GM19468 (cell line): ENCODE results near the gene MRPL14.

Experiments
- ATAC-seq: cut with Tn5 transposase; IDR thresholded peaks from one replicate; pipeline ENCODE4 v1.9.1; 2021; ENCODE audit warnings: mild to moderate bottlenecking, moderate library complexity, moderate number of reproducible peaks; ENCODE audit not compliant: unreplicated experiment; ENCODE audit errors: extremely low read depth

MRPL14 gene

DNA sequence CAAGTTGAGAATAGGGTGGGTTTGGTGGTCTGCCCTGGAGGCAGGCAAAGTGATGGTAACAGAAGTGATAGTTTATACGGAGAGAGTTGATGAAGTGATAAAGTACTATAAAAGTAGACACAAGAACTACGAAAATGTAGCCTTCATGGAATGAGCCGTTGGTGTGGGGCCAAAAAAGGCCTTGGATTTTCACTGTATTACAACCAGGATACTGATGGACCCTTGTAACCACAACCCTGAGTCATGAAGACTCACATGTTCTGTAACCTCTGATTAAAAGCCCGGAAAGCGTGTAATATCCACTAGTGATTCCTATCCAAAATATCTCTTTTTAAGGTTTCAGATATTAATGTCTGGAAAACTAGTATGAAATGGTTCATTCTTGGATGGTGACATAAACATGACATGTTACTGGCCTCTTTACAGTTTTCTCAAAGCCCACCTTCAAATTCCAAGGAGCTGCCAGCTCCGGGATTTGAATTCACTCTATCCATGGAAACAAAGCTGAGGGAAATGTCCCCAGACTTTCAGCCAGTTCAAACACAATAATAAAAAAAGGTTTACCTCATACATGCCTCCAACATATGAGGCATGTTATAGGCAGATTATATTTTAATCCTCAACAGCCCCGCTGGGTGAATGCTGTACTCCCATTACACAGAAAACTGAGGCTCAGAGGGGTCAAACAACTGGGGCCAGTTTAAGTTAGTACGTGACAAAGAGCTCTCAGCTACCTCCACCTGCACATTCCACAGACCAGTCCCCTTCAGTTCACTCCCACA is 55.4 kb downstream of the MRPL14 start:
- ATAC-seq = no peak

DNA sequence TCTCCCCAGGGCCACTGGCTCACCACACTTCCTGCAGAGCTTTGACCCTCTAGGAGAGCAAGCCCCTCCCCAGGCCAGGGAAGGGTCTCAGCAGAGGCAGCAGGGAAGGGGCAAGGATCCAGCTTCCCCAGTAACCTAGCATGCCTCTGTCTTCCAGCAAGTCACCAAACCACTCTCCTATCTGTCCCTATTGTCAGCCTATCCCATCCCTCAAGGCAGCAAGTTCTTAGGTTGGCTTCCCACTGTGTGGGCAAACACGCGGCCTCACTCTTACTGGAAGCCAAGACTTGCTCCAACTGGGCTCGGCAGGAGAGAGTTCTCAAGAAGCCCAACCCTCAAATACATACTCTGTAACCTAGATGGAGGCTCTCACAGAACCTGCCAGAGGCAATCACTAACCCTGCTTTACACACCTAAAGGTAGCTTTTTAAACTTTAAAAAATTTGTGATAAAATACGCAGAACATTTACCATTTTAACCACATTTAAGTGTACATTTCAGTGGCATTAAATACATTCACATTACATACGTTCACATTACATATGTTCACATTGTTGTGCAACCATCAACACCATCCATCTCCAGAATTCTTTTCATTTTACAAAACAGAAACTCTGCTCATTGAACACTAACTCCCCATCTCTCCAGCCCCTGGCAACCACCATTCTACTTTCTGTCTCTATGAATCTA is 58.5 kb downstream of the MRPL14 start:
- ATAC-seq = no peak

DNA sequence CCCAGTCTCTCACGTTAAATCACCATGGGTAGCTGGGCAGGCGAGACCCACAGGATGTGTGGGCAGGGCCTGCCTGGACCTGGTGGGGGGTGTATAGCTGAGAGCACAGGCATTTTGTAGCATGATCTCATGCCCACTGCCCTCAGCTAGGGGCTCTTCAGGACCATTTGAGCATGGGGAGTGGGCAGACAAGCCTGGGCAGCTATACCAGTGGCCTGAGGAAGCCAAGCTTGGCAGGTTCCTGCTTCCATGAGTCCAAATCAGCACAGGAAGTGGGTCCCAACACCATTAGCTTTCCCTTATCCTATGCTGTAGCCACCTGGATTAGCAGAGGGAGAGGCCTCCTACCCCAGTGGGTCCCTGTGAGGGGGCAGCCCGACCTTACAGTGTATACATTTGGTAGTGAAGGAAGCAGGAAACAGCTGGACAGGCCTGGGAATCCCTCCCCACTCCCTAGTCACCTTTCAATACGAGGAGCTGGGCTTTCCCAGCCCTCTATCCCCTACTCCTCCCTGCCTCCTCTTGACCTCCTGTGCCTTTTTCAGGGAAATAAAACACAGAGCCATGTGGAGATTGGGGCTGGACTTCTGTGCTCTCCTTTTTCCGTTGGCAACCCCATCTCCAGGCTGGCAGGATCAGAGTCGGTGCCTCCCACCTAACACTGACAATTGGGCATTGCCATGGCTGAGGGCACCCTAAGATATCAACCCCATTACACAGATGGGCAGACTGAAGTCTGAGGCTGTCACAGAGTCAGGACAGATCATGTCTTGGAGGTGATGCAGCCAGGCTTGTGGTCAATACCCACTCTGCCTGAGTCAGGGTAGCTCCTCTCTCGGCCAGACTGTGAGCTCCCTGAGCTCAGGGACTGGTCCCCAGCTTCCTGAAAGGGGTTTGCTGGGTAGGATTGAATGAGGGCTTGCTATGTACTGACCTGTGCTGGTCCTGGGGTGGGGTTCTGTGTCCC is 59.8 kb downstream of the MRPL14 start:
- ATAC-seq = no peak

DNA sequence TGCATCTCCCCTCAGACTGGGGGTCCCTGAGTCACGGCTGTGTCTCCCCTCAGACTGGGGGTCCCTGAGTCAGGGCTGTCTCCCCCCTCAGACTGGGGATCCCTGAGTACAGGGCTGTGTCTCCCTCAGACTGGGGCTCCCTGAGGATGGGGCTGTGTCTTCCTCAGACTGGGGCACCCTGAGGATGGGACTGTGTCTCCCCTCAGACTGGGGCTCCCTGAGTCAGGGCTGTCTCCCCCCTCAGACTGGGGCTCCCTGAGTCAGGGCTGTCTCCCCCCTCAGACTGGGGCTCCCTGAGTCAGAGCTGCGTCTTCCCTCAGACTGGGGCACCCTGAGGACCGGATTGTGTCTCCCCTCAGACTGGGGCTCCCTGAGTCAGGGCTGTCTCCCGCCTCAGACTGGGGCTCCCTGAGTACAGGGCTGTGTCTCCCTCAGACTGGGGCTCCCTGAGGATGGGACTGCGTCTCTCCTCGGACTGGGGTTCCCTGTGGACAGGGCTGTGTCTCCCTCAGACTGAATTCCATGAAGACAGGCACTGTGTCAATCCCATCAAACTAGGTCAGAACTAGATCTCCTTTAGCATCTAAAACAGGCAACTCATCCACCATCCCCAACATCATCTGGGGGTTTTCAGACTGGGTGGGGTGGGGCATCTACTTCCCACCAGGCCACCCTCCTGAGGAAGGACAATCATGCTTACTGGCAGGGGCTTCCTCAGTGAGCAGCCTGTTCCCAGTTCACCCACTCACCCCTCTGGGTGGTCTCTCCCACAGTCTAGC is 60.7 kb downstream of the MRPL14 start:
- no peak for ATAC-seq

- ATAC-seq = no peak
Observed at GRCh38 chr6:44065443-44066140, 61.7 kb downstream of the MRPL14 start.

GRCh38 chr6:44064948-44065272 is 62.3 kb downstream of the MRPL14 start:
- ATAC-seq = no peak

GRCh38 chr6:44064089-44064947 is 62.9 kb downstream of the MRPL14 start:
- ATAC-seq = no peak

- ATAC-seq = no peak
Observed at GRCh38 chr6:44063561-44064059, 63.6 kb downstream of the MRPL14 start.
